NCI-H187 (cell line): ENCODE measurements around the gene SPRYD3.
A peak's percentile ranks its signal among the peaks of the same experiment; 100 is the strongest.
"Not testable (repeated sequence)": the region's sequence is repeated elsewhere in the genome, so short reads cannot be mapped to it uniquely, and the experiment has no call there.

Experiments used
- DNase-seq, 2 experiments: peaks; one replicate each; lab custom pipeline; 2025; lab: John Stamatoyannopoulos, UW

SPRYD3 gene

DNA sequence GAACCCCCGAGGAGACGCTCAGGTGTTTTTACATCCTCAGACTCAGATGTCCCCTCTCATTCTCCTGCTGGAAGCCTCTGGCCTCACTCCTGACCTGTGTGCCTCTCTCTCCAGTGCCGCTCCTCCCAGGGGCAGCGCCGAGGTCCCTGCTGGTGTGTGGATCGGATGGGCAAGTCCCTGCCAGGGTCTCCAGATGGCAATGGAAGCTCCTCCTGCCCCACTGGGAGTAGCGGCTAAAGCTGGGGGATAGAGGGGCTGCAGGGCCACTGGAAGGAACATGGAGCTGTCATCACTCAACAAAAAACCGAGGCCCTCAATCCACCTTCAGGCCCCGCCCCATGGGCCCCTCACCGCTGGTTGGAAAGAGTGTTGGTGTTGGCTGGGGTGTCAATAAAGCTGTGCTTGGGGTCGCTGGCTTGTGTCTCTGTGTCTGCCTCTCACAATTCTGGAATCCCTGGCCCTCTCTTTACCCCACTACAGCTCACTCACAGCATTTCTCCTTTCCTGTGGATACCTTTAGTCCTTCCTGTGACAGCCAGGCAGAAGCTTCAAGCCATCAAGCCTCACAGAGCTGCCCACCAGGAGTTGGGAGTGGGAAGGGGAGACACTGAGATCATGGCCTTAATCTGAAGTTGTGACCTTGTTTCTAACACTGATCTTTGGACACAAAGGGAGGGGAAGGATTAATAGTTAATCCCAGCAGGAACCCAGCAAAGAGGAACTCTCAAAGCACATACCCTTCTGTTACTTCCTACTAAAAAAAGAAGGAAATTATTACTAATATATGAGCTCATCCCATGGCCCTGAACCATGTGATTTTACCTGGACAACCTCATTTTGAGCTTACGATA, 23.0 kb upstream of the SPRYD3 start:
- no peak for DNase-seq

DNA sequence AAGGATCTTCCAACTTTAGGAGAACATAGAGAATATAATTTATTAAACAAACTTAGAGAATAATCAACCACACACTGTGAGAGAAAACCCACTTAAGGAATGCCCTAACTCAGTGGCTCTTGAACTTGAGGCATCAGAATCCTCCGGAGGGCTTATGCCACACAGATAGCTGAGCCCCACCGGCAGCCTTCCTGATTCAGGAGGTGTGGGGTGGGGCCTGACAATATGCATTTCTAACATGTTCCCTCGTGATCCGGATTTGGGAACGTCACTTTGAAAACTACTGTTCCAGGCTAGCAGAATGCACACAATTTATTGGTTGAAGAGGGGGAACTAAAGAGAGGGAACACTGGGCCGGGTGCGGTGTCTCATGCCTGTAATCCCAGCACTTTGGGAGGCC, 22.1 kb upstream of the SPRYD3 start:
- DNase-seq: no peak

DNA sequence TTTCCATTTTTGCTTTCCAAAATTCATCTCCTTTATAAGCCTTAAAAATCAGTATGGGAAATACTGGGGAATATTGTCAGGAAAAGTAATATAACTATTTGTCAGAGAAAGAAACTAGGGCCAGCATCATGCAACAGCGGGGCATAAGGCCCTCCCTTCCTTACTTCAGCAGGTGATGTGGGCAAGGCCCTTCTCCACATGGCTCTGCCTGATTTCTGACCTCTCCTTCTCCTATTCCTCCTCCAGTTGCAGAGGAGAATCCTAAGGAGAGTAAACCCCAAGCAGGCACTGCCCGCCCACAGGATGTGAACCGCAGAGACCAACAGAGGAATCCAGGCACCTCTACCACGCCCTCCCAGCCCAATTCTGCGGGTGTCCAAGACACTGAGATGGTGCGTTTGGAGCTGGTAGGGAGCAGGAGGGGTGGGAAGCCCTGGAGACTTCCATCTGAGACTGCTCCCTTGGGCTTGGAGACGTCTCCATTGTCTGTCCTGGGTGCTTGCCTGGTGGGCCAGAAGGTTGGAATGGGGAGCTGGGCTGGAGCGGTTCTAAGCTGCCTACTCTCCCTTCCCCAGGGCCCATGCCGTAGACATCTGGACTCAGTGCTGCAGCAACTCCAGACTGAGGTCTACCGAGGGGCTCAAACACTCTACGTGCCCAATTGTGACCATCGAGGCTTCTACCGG, 21.4 kb upstream of the SPRYD3 start:
- no peak for DNase-seq

DNA sequence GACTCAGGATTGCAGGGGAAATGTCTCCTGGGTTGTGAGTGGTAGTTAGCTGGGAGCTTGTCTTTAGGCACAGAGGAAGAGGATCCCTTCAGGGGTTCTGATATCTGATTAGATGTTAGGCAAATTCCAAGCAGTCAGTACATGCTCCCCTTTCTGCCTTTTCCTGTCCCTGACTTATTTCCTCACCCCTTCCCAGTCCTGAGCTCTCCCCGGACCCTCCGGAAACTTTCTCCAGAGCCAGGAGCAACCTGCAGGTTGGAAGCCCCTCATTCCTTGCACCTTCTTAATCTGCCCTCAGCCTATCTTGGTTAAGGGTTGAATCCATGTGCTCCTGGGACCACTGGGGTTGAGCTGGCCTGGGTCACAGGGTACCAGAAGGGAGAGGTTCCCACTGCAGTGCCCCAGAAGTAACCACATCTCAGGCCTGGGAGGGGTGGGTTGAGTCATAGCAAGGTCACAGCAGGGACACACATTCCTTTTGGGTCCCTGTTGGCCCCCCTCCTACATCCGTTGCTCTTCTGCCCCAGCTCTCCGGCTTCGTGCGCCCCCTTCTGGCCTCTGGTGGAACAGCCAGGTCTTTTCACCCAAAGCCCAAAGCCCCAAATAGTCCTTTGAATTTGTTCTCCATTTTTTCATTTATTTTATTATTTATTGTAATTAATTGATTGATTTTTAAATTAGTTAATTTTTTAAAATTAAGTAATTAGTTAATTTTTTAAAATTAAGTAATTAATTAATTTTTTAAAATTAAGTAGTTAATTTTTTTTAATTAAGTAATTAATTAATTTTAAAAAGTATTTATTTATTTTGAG, 20.1 kb upstream of the SPRYD3 start:
- peak; percentile 29 to 57 for DNase-seq

DNA sequence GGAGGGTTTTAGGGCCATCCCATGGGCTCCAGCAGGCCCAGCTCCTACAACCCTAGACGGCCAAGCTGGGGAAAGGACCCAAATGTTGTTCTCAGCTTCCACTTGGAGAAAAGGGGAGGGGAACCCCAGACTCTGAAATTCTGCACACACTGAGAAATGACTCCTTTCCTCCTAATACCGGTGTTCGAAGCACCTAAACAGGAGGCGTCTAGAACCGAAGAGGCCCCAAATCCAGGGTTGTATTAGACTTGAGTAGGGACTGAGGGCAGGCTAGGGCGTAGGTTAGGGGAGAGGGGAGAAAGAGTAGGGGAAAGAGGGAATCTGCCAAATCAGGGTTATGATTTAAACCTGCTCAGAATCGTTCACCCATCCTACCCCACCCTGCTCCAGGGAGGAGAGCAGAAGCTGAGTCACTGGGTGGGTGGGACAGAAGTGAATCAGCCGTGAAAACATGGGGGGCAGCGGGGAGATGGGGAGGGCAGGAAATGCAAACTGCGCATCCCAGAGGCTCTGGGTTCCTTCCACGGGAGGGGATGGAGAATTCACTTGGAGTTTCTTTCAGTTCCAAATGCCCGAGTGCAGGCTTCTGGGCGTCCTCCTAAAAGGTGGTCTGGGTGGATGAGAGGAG, 19.3 kb upstream of the SPRYD3 start:
- no peak for DNase-seq

DNA sequence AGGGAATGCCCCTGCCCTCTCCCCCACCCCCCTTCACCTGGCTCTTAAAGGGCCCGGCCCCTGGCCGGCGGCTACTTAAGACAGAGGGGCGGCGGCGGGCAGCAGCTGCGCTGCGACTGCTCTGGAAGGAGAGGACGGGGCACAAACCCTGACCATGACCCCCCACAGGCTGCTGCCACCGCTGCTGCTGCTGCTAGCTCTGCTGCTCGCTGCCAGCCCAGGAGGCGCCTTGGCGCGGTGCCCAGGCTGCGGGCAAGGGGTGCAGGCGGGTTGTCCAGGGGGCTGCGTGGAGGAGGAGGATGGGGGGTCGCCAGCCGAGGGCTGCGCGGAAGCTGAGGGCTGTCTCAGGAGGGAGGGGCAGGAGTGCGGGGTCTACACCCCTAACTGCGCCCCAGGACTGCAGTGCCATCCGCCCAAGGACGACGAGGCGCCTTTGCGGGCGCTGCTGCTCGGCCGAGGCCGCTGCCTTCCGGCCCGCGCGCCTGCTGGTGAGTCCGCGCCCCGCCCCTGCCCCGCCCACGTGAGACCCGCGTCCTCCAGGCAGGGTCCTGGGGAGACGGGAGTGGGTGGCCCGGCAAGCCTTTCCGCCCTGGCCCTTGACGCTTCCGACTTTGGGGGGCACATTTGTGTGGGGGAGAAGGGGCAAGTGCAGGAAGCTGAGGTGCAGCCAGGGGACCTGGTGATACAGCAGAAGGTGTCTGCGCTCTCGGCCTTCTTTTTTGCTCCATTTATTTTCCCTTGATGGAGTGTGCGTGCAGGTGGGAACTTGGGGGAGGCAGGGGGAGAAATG, 18.6 kb upstream of the SPRYD3 start, which contains the start of gene IGFBP6:
Gene IGFBP6 (plus strand): TSS at position 104 of the 790 bp plus-strand sequence. CDS start 51 bp downstream, at position 155.
- peak in 1 of 2 experiments; percentile 7 for DNase-seq

DNA sequence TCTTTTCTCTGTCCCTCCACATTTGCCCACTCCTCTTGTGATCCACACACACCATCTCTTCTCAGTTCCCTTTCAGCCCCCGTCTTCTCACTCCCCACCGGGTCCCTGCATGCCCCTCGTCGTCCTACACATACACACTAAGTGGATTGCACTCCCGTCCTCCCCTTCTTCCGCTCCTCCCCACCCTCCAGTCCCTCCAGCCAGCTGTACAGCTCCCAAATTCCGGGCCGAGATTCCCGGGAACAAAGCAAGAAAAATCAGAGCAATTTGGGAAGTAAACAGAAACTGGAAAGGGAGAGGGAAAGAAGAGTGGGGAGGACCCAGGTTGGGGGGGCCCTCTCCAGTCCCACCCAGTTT, 18.0 kb upstream of the SPRYD3 start:
- DNase-seq: no peak

DNA sequence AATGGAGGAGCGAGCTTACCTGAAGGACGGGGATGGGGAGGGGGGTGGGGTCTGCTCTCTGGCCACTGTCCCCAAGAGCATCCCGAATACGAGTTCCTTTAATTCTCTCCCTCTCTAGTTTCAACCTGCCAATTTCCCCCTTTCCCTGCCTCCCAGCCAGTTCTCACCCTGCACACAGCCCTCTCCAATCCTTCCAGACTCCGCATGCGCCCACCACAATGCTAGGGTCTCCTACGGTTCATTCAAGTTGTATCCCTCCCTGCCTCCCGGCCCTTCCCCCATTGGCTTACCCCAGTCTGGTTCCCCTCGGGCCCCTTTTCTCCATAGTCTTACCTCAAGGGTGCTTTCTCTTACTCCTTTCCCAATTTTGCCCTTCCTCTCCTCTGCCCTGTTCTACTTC, 17.6 kb upstream of the SPRYD3 start:
- DNase-seq: no peak

DNA sequence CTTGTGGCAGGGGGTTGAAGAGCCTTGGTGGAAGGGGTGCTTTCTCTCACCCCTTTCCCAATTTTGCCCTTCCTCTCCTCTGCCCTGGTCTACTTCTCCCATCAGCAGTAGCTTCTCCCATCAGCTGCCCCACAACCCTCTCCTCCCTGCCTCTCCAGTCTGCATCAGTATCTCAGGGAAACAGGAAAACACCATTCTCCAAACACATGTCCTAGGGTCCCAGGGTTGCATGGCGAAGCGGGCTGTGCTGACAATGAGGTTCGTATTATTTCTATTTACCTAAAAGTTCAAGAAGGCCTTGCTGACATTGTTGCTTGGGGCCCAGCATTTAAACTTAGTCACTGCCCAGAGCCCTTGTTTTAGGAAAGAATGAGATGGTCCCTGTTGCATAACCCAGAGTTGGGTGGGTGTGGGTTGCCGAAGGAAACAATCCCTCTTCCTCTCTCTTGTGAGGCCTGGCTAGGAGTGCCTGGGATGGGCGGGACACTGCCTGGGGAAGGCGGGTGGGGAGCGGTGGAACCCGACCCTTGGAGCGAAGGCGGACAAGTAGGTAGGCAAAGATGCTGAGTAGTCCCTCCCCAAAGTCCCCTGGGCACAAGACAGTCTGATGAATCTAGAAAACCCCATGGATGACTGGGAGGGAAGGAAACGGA, 17.0 kb upstream of the SPRYD3 start:
- DNase-seq: no peak

DNA sequence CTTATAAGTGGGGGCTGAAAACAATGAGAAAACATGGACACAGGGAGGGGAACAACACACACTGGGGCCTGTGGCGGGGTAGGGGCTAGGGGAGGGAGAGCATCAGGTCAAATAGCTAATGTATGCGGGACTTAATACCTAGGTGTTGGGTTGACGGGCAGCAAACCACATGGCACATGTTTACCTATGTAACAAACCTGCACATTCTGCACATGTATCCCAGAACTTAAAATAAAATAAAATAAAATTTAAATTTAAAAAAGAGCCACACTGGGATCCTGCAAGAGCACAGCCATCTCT, 16.4 kb upstream of the SPRYD3 start:
- not testable (repeated sequence) for DNase-seq

DNA sequence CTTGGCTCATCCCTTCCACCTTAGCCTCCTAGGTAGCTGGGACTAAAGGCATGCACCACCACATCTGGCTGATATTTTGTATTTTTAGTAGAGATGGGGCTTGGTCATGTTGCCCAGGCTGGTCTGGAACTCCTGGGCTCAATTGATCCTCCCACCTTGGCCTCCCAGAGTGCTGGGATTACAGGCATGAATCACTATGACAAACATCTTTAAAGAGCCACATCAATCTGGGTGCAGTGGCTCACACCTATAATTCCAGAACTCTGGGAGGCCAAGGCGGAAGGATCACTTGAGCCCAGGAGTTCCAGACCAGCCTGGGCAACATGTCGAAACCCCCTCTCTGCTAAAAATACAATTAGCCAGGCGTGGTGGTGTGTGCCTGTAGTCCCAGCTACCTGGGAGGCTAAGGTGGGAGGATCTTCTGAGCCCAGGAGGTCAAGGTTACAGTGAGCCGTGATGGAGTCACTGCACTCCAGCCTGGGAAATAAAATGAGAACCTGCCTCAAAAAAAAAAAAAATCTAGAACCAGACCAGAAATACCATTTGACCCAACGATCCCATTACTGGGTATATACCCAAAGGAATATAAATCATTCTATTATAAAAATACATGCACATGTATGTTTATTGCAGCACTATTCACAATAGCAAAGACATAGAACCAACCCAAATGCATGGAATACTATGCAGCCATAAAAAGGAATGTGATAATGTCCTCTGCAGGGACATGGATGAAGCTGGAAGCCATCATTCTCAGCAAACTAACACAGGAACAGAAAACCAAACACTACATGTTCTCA, 15.8 kb upstream of the SPRYD3 start:
- DNase-seq: not testable (repeated sequence)

DNA sequence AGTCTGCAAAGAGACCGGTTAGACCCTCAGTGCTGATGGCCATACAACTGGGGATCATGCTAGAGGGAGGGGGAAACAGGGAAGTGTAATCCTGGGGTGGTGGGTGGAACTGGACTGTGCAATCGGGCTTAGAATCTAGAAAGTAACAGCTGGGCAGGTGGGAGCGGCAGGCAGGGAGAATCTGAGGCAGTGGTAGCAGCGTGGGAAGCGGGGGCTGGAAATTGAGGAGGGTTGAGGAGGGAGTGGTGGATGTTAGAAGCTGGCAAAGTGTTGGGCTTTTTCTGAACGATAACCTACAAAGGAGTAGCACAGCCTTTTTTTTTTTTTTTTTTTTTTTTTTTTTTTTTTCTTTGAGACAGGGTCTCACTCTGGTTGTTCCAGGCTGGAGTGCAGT, 15.2 kb upstream of the SPRYD3 start:
- DNase-seq: no peak

DNA sequence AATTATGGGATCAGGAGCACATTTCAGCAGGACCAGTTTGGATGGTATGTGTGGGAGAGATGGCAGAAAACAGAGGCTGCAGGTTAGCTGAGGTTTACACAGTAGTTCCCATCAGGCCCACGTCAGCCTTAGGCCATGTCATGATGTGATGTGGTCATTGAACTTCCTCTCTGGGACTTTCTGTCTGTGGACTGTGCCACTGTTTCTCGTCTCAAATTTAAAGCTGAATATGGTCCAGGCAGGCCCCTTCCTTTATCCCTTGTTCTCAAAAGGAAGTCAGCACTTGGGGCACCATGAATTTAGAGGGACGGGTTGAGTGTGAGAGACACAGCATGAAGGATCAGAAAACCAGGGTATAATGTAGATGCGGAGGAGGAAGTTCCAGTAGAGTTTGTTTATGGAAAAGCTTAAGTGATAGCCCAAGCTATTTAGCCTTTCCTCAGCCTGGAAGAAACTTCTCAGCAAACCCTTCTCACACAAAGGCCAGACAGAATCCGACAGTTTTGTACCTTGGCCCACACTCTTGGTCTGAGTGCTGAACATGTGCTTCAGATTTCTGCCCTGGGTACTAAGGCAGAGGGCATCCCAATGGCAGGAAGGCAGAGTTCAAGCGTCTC, 14.7 kb upstream of the SPRYD3 start:
- no peak for DNase-seq

DNA sequence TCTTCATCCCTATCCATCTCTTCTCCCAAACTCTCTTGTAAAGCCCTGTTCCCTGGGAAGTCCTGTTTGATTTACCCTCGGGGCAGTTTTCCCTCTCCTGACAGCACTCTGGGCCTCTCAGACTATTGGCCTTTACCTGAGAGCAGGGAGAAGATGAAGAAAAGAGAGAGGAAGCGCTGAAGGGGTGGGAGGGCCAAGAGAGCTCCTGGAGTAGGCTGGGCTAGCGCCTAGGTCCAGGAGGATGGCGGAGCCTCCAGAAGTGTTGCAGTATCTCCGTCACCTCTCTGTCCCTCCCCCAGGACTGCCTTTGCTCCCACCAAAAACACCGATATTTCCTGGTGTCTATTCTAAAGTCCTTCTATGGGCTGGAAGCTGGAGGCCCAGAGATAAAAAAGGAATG, 12.6 kb upstream of the SPRYD3 start:
- no peak for DNase-seq

DNA sequence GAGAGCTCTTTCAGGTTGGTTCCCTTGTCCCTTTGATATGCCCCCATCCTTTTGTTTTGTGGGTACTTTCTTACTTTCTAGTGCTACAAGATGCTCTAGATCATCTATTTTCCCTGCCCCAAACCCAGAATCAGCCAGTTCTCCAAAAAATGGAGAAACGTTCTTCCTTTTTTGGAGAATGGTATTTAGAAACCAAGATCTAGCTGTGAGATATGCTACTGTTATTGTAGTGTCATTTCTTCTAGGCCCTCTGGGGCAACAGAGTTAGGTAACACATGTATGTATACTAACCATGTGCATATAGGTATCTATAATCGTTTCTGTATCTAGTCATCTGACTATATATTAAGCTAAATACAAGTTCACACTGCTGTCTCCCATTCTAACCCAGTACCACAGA, 11.4 kb upstream of the SPRYD3 start:
- DNase-seq: no peak

DNA sequence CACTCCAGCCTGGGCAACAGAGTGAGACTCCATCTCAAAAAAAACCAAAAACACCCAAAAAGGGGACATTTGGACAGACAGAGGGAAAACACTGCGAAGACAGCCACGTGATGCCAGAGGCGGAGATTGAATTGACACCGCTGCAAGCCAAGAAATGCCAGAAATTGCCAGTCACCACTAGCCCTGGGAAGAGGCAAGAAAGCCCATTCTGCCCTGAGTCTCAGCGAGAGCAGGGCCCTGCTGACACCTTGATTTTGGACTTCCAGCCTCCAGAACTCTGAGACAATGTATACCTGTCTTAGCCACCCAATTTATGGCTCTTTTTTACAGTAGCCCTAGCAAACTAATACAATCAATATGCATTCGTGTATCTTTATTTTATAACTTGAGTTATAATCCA, 10.9 kb upstream of the SPRYD3 start:
- no peak for DNase-seq

DNA sequence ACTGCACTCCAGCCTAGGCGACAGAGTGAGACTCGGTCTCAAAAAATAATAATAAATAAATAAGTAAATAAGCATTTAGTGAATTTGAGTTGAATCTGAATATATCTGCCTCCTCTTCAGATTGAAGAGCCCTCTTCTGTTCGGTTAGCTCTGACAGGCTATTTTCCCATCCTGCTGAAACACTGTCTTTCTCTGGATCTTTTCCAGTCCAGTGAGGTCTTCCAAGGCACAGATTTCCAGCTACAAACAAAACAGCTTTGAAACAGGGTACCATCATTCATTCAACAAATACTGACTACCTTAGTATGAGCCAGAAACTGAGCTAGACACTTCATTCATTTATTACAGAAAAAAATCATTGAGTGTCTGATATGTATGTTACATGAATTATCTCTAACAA, 7.2 kb upstream of the SPRYD3 start:
- no peak for DNase-seq

DNA sequence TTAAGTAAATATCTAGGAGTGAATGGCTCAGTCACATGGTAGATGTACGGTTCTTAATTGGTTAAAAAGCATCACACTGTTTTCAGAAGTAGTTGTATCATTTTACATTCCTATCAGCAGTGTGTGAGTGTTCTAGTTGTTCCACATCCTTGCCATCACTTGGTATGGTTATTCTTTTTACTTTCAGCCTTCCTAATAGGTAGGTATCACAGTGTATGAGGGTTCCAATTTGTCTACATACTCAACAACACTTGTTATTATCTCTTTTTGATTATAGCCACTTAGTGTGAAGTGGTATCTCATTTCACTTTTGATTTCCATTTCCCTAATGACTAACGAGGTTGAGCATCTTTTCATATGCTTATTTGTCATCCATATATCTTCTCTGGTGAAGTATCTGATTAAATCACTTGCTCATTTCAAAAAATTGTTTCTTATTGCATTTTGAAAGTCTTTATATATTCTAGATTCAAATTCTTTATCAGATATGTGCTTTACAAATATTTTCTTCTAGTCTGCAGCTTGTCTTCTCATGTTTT, 3.5 kb upstream of the SPRYD3 start:
- DNase-seq: no peak

DNA sequence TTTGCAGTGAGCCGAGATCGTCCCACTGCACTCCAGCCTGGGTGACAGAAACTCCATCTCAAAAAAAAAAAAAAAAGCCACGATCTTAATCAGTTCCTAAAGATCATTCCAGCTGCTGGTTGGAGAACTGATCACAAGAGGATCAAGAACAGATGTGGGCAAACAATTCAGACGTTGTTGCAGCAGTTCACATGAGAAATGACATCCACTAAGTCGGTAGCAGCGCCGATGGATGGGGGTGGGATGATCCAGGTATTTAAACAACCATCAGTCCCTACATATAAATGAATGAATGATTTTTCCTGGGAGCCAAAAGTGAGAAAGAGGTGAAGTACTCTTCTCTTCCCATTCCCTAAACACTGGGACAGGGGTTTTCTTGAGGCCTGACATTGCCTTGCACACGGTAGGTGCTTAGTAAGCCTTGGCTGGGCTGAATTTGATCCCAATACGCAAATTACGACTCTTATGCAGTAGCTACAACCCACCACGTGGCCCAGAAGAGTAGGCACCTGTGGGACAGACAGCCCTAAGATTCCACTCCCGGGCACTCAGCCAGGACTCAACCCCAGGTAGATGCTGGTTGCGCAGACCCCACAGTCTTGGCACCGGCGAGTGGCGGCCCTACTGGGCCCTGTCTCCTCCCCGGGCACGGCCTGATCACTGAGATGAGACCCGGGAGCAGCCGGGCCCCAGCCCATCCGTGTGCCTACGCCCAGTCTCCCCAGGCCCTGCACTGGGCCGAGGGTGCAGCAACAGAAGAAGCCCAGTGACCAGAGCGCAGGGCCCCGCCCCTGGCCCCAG, 565 bp downstream of the SPRYD3 start:
- peak in 1 of 2 experiments; percentile 43 for DNase-seq
